Measurements from ENCODE around the gene CENPB.
"Not testable (repeated sequence)": the region's sequence is repeated elsewhere in the genome, so short reads cannot be mapped to it uniquely, and the experiment has no call there.

CENPB gene

GRCh38 chr20:3811467-3812258 lies 25.1 kb upstream of the CENPB start:
- peak; percentile 99 for DNase-seq (ENCODE audit: low read depth)

GRCh38 chr20:3808544-3808943 lies 22.0 kb upstream of the CENPB start:
- no peak for DNase-seq (ENCODE audit: low read depth)

DNA sequence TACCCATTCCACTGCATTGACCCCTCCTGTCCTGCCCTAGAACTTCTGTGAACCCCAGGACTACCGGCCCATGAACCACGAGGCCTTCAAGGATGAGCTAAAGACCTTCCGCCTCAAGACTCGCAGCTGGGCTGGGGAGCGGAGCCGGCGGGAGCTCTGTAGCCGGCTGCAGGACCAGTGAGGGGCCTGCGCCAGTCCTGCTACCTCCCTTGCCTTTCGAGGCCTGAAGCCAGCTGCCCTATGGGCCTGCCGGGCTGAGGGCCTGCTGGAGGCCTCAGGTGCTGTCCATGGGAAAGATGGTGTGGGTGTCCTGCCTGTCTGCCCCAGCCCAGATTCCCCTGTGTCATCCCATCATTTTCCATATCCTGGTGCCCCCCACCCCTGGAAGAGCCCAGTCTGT lies 18.2 kb upstream of the CENPB start:
- DNase-seq (ENCODE audit: low read depth): no peak

DNA sequence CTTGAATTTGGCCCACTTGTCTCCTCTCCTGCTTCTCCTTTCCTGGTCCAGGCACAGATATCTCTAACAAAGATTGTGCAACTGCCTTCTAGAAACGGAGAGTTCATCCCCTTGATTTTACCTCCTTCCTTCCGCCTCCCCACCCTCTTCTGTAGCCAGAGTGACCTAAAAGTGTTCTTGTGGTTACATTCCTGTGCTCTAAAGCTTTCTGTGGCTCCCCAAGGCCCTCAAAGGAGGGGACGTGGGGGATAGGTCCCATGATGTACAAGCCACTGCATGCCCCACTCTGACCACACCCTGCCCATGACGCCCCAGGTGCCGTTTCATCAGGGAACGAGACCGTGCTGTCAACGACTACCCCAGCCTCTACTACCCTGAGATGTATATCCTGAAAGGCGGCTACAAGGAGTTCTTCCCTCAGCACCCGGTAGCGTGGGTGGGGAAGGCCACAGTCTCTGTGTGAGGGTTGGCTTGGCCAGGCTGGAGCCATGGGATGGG lies 17.8 kb upstream of the CENPB start:
- DNase-seq (ENCODE audit: low read depth): no peak

DNA sequence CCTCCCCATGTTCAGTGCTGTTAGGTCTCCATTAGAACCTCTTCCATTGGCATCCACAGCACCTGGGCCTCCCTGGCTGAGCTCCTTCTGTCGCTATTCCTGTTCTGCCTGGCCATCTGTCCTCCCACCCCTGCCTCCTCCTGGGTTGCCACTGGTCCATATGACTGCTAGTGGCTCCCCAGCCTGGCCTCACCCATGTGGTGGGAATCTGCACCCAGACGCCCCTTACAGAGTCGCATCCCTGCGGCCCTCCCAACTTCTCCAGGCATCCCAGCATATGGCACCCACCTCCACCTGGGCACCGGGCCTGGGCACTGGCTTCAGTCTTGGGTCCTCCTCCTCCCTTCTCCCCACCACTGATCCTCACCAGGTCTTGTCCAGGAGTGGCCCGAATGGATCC lies 17.3 kb upstream of the CENPB start:
- DNase-seq (ENCODE audit: low read depth): no peak

- no peak for DNase-seq (ENCODE audit: low read depth)
Measured at GRCh38 chr20:3803289-3803688, 16.7 kb upstream of the CENPB start.

DNA sequence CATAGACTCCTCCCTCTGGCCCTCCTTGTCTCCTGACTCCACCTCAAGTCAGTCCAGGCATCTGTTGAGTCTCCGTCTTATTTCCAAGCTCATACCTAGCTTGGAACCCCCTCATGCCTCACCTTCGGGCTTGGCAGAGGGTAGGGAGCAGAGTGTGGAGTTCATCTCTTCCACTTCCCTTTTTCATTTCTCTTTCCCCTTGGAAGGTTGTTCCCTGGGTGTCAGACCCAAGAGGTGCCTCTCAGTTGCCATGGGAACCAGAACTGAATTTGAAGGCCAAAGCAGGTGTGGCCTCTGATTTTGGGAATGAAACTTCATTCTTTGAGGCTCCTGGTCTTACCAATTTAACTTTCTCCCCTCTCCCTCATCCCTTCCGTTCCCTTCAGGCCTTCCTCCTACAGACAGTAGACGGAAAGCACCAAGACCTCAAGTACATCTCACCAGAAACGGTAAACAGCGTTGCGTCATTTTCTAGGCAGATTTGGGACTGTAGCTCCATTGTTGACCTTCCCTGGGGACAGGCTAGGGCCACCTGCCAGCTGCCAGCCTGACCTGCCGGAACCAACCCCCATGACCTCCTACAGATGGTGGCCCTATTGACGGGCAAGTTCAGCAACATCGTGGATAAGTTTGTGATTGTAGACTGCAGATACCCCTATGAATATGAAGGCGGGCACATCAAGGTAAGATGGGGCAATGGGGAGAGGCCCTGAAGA lies 16.1 kb upstream of the CENPB start:
- no peak for DNase-seq (ENCODE audit: low read depth)

- DNase-seq (ENCODE audit: low read depth): no peak
Measured at GRCh38 chr20:3801846-3802245, 15.3 kb upstream of the CENPB start.

DNA sequence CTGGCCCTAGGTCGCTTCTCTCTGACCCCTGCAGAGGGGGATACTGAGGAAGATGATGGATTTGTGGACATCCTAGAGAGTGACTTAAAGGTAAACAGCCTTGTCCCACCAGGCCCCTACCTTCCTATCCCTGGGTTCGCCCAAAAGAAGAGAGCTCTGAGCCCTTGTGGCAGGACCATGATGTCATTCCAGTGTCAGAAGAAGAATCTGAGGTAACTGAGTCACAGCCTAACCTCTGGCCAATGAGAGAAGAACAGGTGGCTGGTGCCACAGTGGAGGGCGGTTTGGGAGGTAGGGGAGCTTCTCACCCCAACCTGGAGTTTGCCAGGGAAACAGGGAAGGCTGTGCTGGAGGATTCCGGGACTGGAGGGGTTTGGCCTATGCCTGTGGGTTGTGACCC lies 14.8 kb upstream of the CENPB start:
- DNase-seq (ENCODE audit: low read depth): no peak

DNA sequence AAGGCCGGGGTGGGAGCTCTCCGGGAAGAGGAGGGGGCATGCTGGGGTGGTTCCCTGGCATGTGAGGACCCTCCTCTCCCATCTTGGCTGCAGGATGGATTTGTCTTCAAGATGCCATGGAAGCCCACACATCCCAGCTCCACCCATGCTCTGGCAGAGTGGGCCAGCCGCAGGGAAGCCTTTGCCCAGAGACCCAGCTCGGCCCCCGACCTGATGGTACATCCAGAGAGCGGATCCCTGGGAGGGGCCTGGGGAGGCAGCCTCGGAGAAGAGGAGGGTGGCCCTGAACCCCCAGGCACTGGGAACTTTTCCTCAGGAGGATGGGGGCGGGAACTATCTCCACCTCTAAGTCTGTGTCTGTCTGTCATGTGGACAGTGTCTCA lies 14.3 kb upstream of the CENPB start:
- no peak for DNase-seq (ENCODE audit: low read depth)

DNA sequence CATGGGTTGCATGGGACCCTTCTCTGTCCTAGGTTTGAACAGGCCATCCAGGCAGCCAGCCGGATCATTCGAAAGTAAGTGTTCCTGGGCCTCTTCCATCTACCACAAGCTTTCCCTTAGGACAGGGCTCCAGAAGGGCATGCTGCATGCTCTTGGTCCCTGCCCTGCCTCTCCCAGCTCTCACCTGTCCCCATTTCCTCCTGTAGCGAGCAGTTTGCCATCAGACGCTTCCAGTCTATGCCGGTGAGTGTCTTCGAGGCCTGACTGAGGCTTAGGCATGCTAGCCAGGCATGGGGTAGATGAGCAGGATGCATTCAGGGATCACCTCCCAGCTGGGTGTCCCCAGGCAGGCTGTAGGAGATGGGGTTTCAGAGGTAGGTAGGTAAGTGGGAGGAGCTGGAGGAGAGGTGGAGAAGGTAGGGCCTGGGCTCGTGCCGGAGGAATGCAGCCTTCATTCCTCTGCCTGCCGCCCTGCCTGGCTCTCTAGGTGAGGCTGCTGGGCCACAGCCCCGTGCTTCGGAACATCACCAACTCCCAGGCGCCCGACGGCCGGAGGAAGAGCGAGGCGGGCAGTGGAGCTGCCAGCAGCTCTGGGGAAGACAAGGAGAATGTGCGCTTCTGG lies 13.8 kb upstream of the CENPB start:
- DNase-seq (ENCODE audit: low read depth): no peak

DNA sequence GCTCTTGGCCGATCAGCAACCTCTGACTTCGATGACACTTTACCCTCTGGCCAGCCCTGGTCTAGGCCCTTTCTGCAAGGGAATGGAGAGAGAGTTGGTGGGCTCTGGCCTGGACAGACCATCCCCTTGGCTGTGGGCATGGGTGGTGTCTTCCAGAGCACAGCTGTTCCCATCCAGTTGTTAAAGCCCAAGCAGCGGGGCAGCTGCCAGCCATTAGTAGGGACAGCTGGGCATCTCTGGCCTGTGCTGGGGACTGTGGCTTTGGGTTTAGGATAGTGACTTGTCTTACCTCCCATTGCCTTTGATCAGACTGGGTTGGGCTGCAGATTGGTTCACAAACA lies 12.3 kb upstream of the CENPB start:
- DNase-seq (ENCODE audit: low read depth): no peak

DNA sequence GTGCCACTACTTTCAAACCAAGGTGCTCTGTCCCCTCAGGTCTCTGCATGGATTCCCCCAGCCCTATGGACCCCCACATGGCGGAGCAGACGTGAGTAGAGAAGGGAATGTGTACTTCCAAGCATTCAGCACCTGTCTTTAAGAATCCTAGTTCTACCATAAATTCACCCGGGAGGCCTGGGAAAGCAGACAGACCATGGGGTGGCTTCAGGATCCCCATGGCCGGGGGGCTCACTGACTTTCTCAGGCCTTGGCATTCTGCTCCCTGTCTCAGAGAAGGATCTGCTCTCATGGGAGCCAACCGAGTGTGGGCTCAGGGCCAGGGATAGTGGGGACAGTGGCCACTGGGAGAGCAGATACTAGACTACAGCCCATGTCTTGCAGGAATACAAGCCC lies 11.8 kb upstream of the CENPB start:
- DNase-seq (ENCODE audit: low read depth): no peak

DNA sequence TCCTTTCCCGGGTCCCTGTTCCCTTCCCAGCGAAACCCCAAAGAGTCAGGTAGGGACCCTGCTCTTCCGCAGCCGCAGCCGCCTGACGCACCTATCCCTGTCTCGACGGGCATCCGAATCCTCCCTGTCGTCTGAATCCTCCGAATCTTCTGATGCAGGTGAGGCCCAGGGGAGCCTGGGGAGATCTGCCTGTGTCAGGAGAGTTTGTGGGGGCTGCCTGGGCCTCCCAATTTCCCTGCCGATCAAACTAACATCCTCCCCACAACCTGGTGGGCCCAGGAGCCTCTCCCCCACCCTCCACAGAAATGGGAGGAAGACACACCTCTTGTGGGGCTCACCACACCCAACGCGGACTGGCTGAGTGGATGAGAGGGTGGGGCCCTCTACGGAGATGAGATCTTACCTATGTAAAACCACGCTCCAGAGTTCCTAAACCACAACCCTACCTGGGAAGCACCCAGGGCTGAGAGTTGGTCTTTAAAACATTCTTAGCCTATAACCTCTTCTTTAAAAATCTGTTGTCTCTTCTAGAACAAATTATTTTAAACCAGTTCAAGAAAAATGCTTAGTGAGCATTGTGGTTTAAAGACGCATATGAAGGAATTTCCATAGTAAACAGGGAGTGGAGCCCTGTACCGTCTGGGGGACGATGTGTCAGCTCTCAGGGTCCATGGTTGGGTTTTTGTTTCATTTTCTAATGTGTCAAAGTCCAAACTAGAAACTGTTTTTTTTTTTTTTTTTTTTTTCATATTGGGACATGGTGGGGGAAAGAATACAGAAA lies 11.2 kb upstream of the CENPB start:
- no peak for DNase-seq (ENCODE audit: low read depth)

DNA sequence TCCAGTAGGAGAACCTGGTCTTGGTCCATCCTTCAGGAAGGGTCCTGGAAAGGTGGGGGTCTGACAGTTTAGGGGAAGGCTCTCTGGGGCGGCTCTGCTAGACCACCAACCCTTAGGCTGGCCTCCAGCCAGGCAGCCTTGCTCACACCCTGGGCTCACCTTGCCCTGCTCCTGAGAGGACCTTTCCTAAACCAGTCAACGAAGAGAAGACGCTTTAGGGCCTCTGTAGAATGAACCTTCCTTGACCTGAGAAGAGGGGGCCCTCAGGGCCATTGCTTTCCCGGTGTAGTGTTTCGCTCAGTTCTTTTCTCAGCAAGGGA lies 10.6 kb upstream of the CENPB start:
- DNase-seq (ENCODE audit: low read depth): no peak

- no peak for DNase-seq (ENCODE audit: low read depth)
Measured at GRCh38 chr20:3796477-3797225, 10.1 kb upstream of the CENPB start.

- DNase-seq (ENCODE audit: low read depth): peak; percentile 94
Measured at GRCh38 chr20:3795511-3796468, 9.2 kb upstream of the CENPB start, which contains the start of gene CDC25B. Gene CDC25B (plus strand): TSS chr20:3796310. CDS start chr20:3796532, 222 bp downstream.

DNA sequence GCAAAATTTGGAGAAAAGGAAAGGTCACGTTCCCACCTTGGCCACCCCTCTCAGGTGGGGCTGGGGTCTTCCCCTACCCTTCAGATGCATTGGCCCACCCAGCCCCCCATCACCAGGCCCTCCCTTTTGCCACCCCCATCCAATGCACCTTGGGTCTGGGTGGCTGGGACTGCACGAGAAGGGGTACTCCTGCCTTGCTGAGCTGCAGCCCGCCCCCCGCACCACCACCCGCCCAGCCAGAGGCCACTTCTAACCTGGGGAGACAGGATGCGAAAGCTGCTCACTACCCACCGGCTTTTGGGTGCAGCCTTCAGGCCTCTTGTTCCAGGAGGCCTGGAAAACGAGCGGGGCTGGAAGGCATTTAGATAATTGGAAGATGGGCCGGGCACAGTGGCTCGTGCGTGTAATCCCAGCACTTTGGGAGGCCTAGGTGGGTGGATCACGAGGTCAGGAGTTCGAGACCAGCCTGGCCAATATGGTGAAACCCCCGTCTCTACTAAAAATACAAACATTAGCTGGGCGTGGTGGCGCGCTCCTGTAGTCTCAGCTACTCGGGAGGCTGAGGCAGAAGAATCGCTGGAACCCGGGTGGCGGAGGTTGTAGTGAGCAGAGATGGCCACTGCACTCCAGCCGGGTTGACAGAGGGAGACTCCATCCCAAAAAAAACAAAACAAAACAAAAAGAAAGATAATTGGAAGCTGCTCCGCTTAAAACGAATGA lies 8.3 kb upstream of the CENPB start:
- no peak for DNase-seq (ENCODE audit: low read depth)

- not testable (repeated sequence) for DNase-seq (ENCODE audit: low read depth)
Measured at GRCh38 chr20:3794168-3794567, 7.6 kb upstream of the CENPB start.

- not testable (repeated sequence) for DNase-seq (ENCODE audit: low read depth)
Measured at GRCh38 chr20:3789201-3789600, 2.7 kb upstream of the CENPB start.
